ENCODE data around the gene SCD. TPM values are rescaled to one million over a fixed set of nuclear protein-coding genes. Genes with fewer than 3 reads are reported as not detected.

SCD gene
- total and polyA plus RNA-seq, 2 donors = 35.2 to 66.4 TPM

- no peaks in the 10 kb centered on the region for H3K36me3 ChIP-seq (ENCODE audit: insufficient read depth)
- H3K4me3 ChIP-seq (ENCODE audit: low read depth, low read length) = peak overlapping the region; percentile 63
- no peak for DNase-seq (ENCODE audit: extremely low spot score)
- WGBS = under 1% methylated on average over 36 of the region's 36 CpGs
- no peak overlapping the region for H3K27ac ChIP-seq (ENCODE audit: low read depth)
- no peaks in the 10 kb centered on the region for H3K4me1 ChIP-seq (ENCODE audit: insufficient read depth)
Measured at GRCh38 chr10:100346351-100346764, 675 bp upstream of the SCD start.

GRCh38 chr10:100347568-100348195 lies 649 bp downstream of the SCD start:
- Histone ChIP-seq H3K4me3 (ENCODE audit: low read depth, low read length) (peak overlapping the region; percentile 63), H3K27ac (ENCODE audit: low read depth) (no peak overlapping the region), H3K4me1 (ENCODE audit: insufficient read depth) (no peaks in the 10 kb centered on the region), H3K36me3 (ENCODE audit: insufficient read depth) (no peaks in the 10 kb centered on the region)
- 10% methylated on average over 32 of the region's 32 CpGs for WGBS
- no peak for DNase-seq (ENCODE audit: extremely low spot score)

- H3K4me1 ChIP-seq (ENCODE audit: insufficient read depth) = no peaks in the 10 kb centered on the region
- H3K27ac ChIP-seq (ENCODE audit: low read depth) = no peak overlapping the region
- no peaks in the 10 kb centered on the region for H3K36me3 ChIP-seq (ENCODE audit: insufficient read depth)
- H3K4me3 ChIP-seq (ENCODE audit: low read depth, low read length) = no peak overlapping the region
- WGBS = 74% methylated on average over 3 of the region's 3 CpGs
- no peak for DNase-seq (ENCODE audit: extremely low spot score)
Measured at GRCh38 chr10:100348389-100348927, 1.4 kb downstream of the SCD start.

- 78% methylated on average over 5 of the region's 5 CpGs for WGBS
Measured at GRCh38 chr10:100349087-100349486, 2.1 kb downstream of the SCD start.

GRCh38 chr10:100349672-100350071 lies 2.6 kb downstream of the SCD start:
- Histone ChIP-seq H3K4me3 (ENCODE audit: low read depth, low read length) (no peak overlapping the region), H3K27ac (ENCODE audit: low read depth) (no peak overlapping the region), H3K4me1 (ENCODE audit: insufficient read depth) (no peaks in the 10 kb centered on the region), H3K36me3 (ENCODE audit: insufficient read depth) (no peaks in the 10 kb centered on the region)
- DNase-seq (ENCODE audit: extremely low spot score) = no peak
- 85% methylated on average over 3 of the region's 3 CpGs for WGBS

More at GRCh38 chr10:100349087-100349486, 2.1 kb downstream of the SCD start:
- Histone ChIP-seq H3K36me3 (ENCODE audit: insufficient read depth) (no peaks in the 10 kb centered on the region), H3K4me3 (ENCODE audit: low read depth, low read length) (no peak overlapping the region), H3K4me1 (ENCODE audit: insufficient read depth) (no peaks in the 10 kb centered on the region), H3K27ac (ENCODE audit: low read depth) (no peak overlapping the region)
- no peak for DNase-seq (ENCODE audit: extremely low spot score)

- Histone ChIP-seq H3K4me1 (ENCODE audit: insufficient read depth) (no peaks in the 10 kb centered on the region), H3K36me3 (ENCODE audit: insufficient read depth) (peaks cover 2% of the 10 kb centered on the region), H3K27ac (ENCODE audit: low read depth) (no peak overlapping the region), H3K4me3 (ENCODE audit: low read depth, low read length) (no peak overlapping the region)
- WGBS = 84% methylated on average over 5 of the region's 5 CpGs
- DNase-seq (ENCODE audit: extremely low spot score) = no peak
Measured at GRCh38 chr10:100350914-100351485, 4.0 kb downstream of the SCD start.

GRCh38 chr10:100353770-100354485 lies 6.9 kb downstream of the SCD start:
- Histone ChIP-seq H3K4me1 (ENCODE audit: insufficient read depth) (no peaks in the 10 kb centered on the region), H3K4me3 (ENCODE audit: low read depth, low read length) (no peak overlapping the region), H3K27ac (ENCODE audit: low read depth) (no peak overlapping the region), H3K36me3 (ENCODE audit: insufficient read depth) (peaks cover 5% of the 10 kb centered on the region)
- no peak for DNase-seq (ENCODE audit: extremely low spot score)
- WGBS = 88% methylated on average over 6 of the region's 6 CpGs

GRCh38 chr10:100355086-100355485 lies 8.1 kb downstream of the SCD start:
- H3K4me3 ChIP-seq (ENCODE audit: low read depth, low read length) = no peak overlapping the region
- peaks cover 5% of the 10 kb centered on the region for H3K36me3 ChIP-seq (ENCODE audit: insufficient read depth)
- WGBS = 91% methylated on average over 4 of the region's 4 CpGs
- no peak for DNase-seq (ENCODE audit: extremely low spot score)
- H3K27ac ChIP-seq (ENCODE audit: low read depth) = no peak overlapping the region
- H3K4me1 ChIP-seq (ENCODE audit: insufficient read depth) = no peaks in the 10 kb centered on the region

- Histone ChIP-seq H3K27ac (ENCODE audit: low read depth) (no peak overlapping the region), H3K4me1 (ENCODE audit: insufficient read depth) (no peaks in the 10 kb centered on the region), H3K4me3 (ENCODE audit: low read depth, low read length) (no peak overlapping the region), H3K36me3 (ENCODE audit: insufficient read depth) (peaks cover 7% of the 10 kb centered on the region)
- no peak for DNase-seq (ENCODE audit: extremely low spot score)
- 79% methylated on average over 14 of the region's 14 CpGs for WGBS
Measured at GRCh38 chr10:100356067-100357017, 9.3 kb downstream of the SCD start.

GRCh38 chr10:100357059-100357858 lies 10.2 kb downstream of the SCD start:
- peaks cover 7% of the 10 kb centered on the region for H3K36me3 ChIP-seq (ENCODE audit: insufficient read depth)
- WGBS = 71% methylated on average over 4 of the region's 4 CpGs
- no peak overlapping the region for H3K27ac ChIP-seq (ENCODE audit: low read depth)
- H3K4me1 ChIP-seq (ENCODE audit: insufficient read depth) = no peaks in the 10 kb centered on the region
- DNase-seq (ENCODE audit: extremely low spot score) = no peak
- no peak overlapping the region for H3K4me3 ChIP-seq (ENCODE audit: low read depth, low read length)

GRCh38 chr10:100359030-100359432 lies 12.0 kb downstream of the SCD start:
- 58% methylated on average over 2 of the region's 2 CpGs for WGBS
- no peak overlapping the region for H3K27ac ChIP-seq (ENCODE audit: low read depth)

GRCh38 chr10:100359529-100360150 lies 12.6 kb downstream of the SCD start:
- H3K27ac ChIP-seq (ENCODE audit: low read depth) = no peak overlapping the region
- WGBS = 32% methylated on average over 3 of the region's 3 CpGs

More at GRCh38 chr10:100359030-100359432, 12.0 kb downstream of the SCD start:
- no peaks in the 10 kb centered on the region for H3K4me1 ChIP-seq (ENCODE audit: insufficient read depth)
- DNase-seq (ENCODE audit: extremely low spot score) = no peak
- H3K4me3 ChIP-seq (ENCODE audit: low read depth, low read length) = no peak overlapping the region
- peaks cover 7% of the 10 kb centered on the region for H3K36me3 ChIP-seq (ENCODE audit: insufficient read depth)

More at GRCh38 chr10:100359529-100360150, 12.6 kb downstream of the SCD start:
- Histone ChIP-seq H3K4me3 (ENCODE audit: low read depth, low read length) (no peak overlapping the region), H3K4me1 (ENCODE audit: insufficient read depth) (no peaks in the 10 kb centered on the region), H3K36me3 (ENCODE audit: insufficient read depth) (peaks cover 8% of the 10 kb centered on the region)
- no peak for DNase-seq (ENCODE audit: extremely low spot score)

Measured in urinary bladder (tissue), 4 donors.